ENCODE results near the gene ACER2. TPM values are rescaled to one million over a fixed set of nuclear protein-coding genes. Genes with fewer than 3 reads are reported as not detected.

The ACER2 gene
- total RNA-seq, 2 donors from 2014 or later, result 2.3 to 2.4 TPM

GRCh38 chr9:19376931-19377330, 31.9 kb upstream of the ACER2 start:
- H3K9ac ChIP-seq (ENCODE audit: extremely low read depth, low read length, poor library complexity, severe bottlenecking), result no peak overlapping the region
- Mint-ChIP-seq H3K4me3 (peak overlapping the region; percentile 99), H3K27ac (peak overlapping the region; percentile 42), H3K27me3 (ENCODE audit: insufficient read depth) (no peaks in the 10 kb centered on the region), H3K9me3 (no peaks in the 10 kb centered on the region), H3K36me3 (ENCODE audit: low read depth) (peaks cover 64% of the 10 kb centered on the region), H3K4me1 (peaks cover 22% of the 10 kb centered on the region)
- no peaks in the 10 kb centered on the region for H3K27me3 ChIP-seq (ENCODE audit: control insufficient read depth, insufficient read depth, low read length, poor library complexity, severe bottlenecking)
- H3K4me1 ChIP-seq (ENCODE audit: control insufficient read depth, insufficient read depth, low read length), result peaks cover 6% of the 10 kb centered on the region
- H3K36me3 ChIP-seq (ENCODE audit: control insufficient read depth, insufficient read depth, low read length), result peaks cover 60% of the 10 kb centered on the region
- WGBS, 2 experiments (ENCODE audit: insufficient coverage in 1 of 2, insufficient read length in 1 of 2), result 83 to 97% methylated on average over 1 to 2 of the region's 2 CpGs
- TF ChIP-seq CTCF (conservative IDR thresholded peaks at IDR 0.05), result no peak
- no peaks in the 10 kb centered on the region for H3K9me3 ChIP-seq (ENCODE audit: control insufficient read depth, low read length)
- peak overlapping the region; percentile 94 for H3K4me3 ChIP-seq (ENCODE audit: low read length)
- no peak for DNase-seq
- H3K27ac ChIP-seq (ENCODE audit: low read depth, low read length), result no peak overlapping the region

- Histone ChIP-seq H3K4me3 (ENCODE audit: low read length) (peak overlapping the region; percentile 94), H3K9me3 (ENCODE audit: control insufficient read depth, low read length) (no peaks in the 10 kb centered on the region), H3K36me3 (ENCODE audit: control insufficient read depth, insufficient read depth, low read length) (peaks cover 60% of the 10 kb centered on the region), H3K4me1 (ENCODE audit: control insufficient read depth, insufficient read depth, low read length) (peaks cover 6% of the 10 kb centered on the region), H3K27me3 (ENCODE audit: control insufficient read depth, insufficient read depth, low read length, poor library complexity, severe bottlenecking) (no peaks in the 10 kb centered on the region), H3K27ac (ENCODE audit: low read depth, low read length) (no peak overlapping the region), H3K9ac (ENCODE audit: extremely low read depth, low read length, poor library complexity, severe bottlenecking) (peak overlapping the region; percentile 98)
- Mint-ChIP-seq H3K36me3 (ENCODE audit: low read depth) (peaks cover 64% of the 10 kb centered on the region), H3K4me1 (peaks cover 22% of the 10 kb centered on the region), H3K27ac (peak overlapping the region; percentile 100), H3K27me3 (ENCODE audit: insufficient read depth) (no peaks in the 10 kb centered on the region), H3K9me3 (no peaks in the 10 kb centered on the region), H3K4me3 (peak overlapping the region; percentile 99)
- TF ChIP-seq CTCF (conservative IDR thresholded peaks at IDR 0.05), result no peak
- no peak for DNase-seq
- 82 to 83% methylated on average over 1 to 4 of the region's 4 CpGs for WGBS, 2 experiments (ENCODE audit: insufficient coverage in 1 of 2, insufficient read length in 1 of 2)
Measured at GRCh38 chr9:19378164-19378563, 30.6 kb upstream of the ACER2 start.

GRCh38 chr9:19378647-19379046, 30.2 kb upstream of the ACER2 start:
- no peaks in the 10 kb centered on the region for H3K9me3 ChIP-seq (ENCODE audit: control insufficient read depth, low read length)
- Mint-ChIP-seq H3K9me3 (no peaks in the 10 kb centered on the region), H3K36me3 (ENCODE audit: low read depth) (peaks cover 59% of the 10 kb centered on the region), H3K4me3 (peak overlapping the region; percentile 99), H3K27me3 (ENCODE audit: insufficient read depth) (no peaks in the 10 kb centered on the region), H3K27ac (peak overlapping the region; percentile 100), H3K4me1 (peaks cover 22% of the 10 kb centered on the region)
- peaks cover 6% of the 10 kb centered on the region for H3K4me1 ChIP-seq (ENCODE audit: control insufficient read depth, insufficient read depth, low read length)
- 37 to 41% methylated on average over 5 to 7 of the region's 7 CpGs for WGBS, 2 experiments (ENCODE audit: insufficient coverage in 1 of 2, insufficient read length in 1 of 2)
- peak overlapping the region; percentile 98 for H3K9ac ChIP-seq (ENCODE audit: extremely low read depth, low read length, poor library complexity, severe bottlenecking)
- H3K27me3 ChIP-seq (ENCODE audit: control insufficient read depth, insufficient read depth, low read length, poor library complexity, severe bottlenecking), result no peaks in the 10 kb centered on the region
- H3K4me3 ChIP-seq (ENCODE audit: low read length), result peak overlapping the region; percentile 94
- no peak overlapping the region for H3K27ac ChIP-seq (ENCODE audit: low read depth, low read length)
- TF ChIP-seq CTCF (conservative IDR thresholded peaks at IDR 0.05), result no peak
- H3K36me3 ChIP-seq (ENCODE audit: control insufficient read depth, insufficient read depth, low read length), result peaks cover 58% of the 10 kb centered on the region
- no peak for DNase-seq
